ENCODE measurements around the gene TMEM132C.

DNA sequence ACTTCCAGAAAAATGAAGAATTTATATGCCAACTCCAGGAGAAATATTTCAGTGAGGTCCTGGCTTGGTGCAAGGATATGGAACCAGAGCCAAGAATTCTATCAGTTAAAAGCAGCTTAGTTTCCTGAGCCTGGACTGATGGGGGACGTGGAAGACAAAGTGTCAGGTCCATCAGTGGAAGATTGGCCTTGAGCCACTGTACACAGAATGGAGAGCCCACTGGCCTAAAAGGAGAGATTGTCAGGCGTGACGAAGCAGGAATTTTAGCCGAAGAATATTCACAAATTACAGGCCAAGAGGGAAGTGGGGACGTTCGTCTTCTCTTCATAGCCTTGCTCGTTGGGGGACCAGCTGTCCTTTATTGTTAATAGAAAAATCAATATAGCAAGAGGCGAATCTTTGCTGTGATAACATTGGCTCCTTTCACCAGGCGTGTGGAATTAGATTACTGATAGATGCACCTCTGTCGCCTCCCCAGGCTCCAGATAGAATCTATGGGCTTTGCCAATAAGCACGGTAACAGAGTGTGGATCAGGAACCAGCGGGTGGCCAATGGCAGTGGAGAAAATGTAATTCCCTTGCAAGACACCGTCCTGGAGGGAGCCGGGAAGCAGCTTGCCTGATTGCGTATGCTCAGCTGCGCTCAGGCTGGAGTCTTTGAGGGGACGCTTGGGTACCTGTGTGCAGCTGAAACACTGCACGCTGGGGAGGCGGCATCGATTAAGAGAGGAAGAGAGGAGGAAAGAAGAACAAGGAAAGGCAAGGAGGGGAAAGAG, 56.4 kb downstream of the TMEM132C start:
- no peak for TF ChIP-seq POLR2AphosphoS5 (IDR thresholded peaks at IDR 0.05)
- TF ChIP-seq, protein P1, sequence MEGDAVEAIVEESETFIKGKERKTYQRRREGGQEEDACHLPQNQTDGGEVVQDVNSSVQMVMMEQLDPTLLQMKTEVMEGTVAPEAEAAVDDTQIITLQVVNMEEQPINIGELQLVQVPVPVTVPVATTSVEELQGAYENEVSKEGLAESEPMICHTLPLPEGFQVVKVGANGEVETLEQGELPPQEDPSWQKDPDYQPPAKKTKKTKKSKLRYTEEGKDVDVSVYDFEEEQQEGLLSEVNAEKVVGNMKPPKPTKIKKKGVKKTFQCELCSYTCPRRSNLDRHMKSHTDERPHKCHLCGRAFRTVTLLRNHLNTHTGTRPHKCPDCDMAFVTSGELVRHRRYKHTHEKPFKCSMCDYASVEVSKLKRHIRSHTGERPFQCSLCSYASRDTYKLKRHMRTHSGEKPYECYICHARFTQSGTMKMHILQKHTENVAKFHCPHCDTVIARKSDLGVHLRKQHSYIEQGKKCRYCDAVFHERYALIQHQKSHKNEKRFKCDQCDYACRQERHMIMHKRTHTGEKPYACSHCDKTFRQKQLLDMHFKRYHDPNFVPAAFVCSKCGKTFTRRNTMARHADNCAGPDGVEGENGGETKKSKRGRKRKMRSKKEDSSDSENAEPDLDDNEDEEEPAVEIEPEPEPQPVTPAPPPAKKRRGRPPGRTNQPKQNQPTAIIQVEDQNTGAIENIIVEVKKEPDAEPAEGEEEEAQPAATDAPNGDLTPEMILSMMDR (IDR thresholded peaks at IDR 0.05): no peak
